Type B pancreatic cell (in vitro differentiated cells): ENCODE results near the gene ARMS2. TPM values are rescaled to one million over a fixed set of nuclear protein-coding genes. Genes with fewer than 3 reads are reported as not detected.

ENCODE experiments used
- DNase-seq: peaks from one replicate; pipeline ENCODE4 v3.0.0; 2021; ENCODE audit warnings: mixed read lengths; ENCODE audit not compliant: unreplicated experiment; ENCODE audit errors: extremely low spot score
- H3K27ac Mint-ChIP-seq: 2 replicates; pipeline ENCODE4 v1.8.0; 2021; ENCODE audit warnings: mild to moderate bottlenecking, mixed read lengths
- H3K27me3 Mint-ChIP-seq: 2 replicates; pipeline ENCODE4 v1.8.0; 2021; ENCODE audit warnings: mixed read lengths
- H3K36me3 Mint-ChIP-seq: 2 replicates; pipeline ENCODE4 v1.8.0; 2021; ENCODE audit warnings: mixed read lengths
- H3K4me1 Mint-ChIP-seq: one replicate; pipeline ENCODE4 v1.8.0; 2021; ENCODE audit warnings: mixed read lengths; ENCODE audit not compliant: unreplicated experiment
- H3K4me3 Mint-ChIP-seq: 2 replicates; pipeline ENCODE4 v1.8.0; 2021; ENCODE audit warnings: mild to moderate bottlenecking, mixed read lengths
- H3K9me3 Mint-ChIP-seq: 2 replicates; pipeline ENCODE4 v1.8.0; 2021; ENCODE audit warnings: mixed read lengths
- total RNA-seq: library from RNA; stranded (reverse); gene quantifications from 2 replicates; pipeline ENCODE4 v1.2.1, GENCODE V29; 2021; ENCODE audit warnings: low replicate concordance
- TF ChIP-seq, protein P1 (sequence below): fragments of 200-600 bp; sonication (generic); conservative IDR thresholded peaks from 2 replicates; pipeline ENCODE4 v1.5.0; 2021; ENCODE audit warnings: antibody characterized with exemption, mild to moderate bottlenecking

Gene ARMS2
- total RNA-seq, 1 donor from 2014 or later, result not detected

DNA sequence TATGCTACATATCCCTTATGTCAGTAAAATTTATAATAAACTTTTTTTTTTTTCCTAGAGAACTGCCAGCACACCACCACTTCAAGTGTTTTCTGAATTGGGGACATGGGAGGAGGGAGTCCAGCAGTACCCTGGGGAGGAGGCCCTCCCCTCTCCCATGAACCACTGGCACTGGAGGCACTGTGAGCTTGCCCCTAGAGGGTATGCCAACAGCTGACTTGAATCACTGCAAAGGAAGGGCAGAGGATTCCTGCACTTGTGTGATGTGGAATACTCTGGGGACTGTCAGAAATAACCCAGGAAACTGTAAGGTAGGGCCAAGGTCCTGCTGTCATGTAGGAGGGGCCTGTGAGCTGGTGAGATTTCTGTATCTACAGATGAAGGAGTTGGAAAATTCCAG lies 8.5 kb upstream of the ARMS2 start:
- Mint-ChIP-seq H3K27ac (no peak overlapping the region), H3K27me3 (peaks cover 3% of the 10 kb centered on the region), H3K4me3 (no peak overlapping the region), H3K4me1 (peaks cover 4% of the 10 kb centered on the region), H3K9me3 (peaks cover 6% of the 10 kb centered on the region), H3K36me3 (no peaks in the 10 kb centered on the region)
- DNase-seq, result no peak
- TF ChIP-seq, protein P1, sequence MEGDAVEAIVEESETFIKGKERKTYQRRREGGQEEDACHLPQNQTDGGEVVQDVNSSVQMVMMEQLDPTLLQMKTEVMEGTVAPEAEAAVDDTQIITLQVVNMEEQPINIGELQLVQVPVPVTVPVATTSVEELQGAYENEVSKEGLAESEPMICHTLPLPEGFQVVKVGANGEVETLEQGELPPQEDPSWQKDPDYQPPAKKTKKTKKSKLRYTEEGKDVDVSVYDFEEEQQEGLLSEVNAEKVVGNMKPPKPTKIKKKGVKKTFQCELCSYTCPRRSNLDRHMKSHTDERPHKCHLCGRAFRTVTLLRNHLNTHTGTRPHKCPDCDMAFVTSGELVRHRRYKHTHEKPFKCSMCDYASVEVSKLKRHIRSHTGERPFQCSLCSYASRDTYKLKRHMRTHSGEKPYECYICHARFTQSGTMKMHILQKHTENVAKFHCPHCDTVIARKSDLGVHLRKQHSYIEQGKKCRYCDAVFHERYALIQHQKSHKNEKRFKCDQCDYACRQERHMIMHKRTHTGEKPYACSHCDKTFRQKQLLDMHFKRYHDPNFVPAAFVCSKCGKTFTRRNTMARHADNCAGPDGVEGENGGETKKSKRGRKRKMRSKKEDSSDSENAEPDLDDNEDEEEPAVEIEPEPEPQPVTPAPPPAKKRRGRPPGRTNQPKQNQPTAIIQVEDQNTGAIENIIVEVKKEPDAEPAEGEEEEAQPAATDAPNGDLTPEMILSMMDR, result no peak

DNA sequence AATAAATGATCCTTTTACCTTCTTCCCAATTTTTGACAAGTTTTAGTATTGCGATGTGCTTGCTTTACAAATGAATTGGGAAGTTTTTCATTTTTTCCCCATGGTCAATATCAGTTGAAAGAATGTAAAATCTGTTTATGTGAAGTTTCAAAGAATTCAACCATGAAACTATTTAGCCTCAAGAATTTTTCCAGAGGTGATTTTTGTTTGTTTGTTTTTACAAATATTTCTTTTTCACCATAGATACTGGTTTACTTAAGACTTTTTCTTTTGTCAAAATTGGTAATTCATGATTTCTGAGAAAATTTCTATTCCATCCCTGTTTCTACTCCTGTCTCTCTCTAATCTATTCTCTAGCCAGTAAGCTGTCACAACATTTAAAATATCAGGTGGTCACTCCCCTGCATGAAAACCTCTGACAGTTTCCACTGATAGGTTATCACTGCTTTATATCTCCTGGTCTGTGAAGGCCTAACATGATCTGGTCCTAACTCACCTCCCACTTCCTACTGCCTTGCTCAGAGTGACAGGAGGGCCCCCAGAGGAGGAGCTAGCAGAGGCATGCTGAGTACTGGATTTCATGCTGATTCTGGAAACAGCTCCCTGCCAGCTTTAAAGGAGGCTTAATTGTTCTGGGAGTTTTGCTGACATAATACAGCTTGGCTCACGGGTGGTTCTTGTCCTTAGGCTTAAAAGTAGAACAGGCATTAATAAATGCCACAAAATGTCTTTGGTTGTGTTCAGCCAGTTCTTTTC lies 7.6 kb upstream of the ARMS2 start:
- Mint-ChIP-seq H3K9me3 (peaks cover 6% of the 10 kb centered on the region), H3K27me3 (peaks cover 3% of the 10 kb centered on the region), H3K4me3 (no peak overlapping the region), H3K4me1 (peaks cover 2% of the 10 kb centered on the region), H3K27ac (no peak overlapping the region), H3K36me3 (no peaks in the 10 kb centered on the region)
- DNase-seq, result no peak
- TF ChIP-seq, protein P1, result no peak

DNA sequence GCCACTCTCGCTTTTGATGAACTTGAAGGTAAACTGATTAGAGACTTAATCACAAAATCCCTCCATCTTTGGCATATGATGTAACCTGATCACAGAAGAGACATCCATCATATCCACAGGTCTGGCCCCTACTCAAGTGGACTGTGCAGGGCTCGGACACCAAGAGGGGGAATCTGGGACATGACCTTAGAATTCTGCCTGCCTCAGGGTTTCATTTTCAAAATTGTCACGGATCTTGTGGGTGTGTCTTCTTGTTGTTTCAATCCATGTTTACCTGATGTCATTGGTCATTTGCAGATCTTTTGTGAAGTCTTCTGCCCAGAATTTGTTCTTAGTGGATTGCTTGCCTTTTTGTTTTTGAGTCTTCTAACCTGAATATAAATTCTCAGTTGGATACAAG lies 5.9 kb upstream of the ARMS2 start:
- Mint-ChIP-seq H3K9me3 (peaks cover 6% of the 10 kb centered on the region), H3K4me3 (no peak overlapping the region), H3K27me3 (peaks cover 3% of the 10 kb centered on the region), H3K27ac (no peak overlapping the region), H3K4me1 (no peaks in the 10 kb centered on the region), H3K36me3 (no peaks in the 10 kb centered on the region)
- DNase-seq, result no peak
- TF ChIP-seq, protein P1, result no peak

DNA sequence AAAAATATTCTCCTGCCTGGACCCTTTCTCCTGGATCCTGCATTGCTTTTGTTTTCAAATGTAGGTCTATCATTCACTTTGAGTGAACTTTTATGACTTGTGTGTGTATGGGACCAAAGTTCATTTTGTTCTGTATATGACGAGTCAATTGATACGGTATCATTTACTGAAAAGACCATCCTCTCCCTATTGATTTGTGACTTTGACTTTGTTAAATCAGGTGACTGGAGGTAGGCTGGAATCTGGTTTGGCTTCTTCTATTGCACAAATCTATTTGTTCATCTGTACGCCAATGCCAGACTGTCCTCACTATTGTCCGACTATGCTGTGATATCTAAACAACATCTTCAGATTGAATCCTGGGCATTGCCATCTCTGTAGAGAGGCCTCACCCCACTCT lies 5.3 kb upstream of the ARMS2 start:
- peaks cover 6% of the 10 kb centered on the region for H3K9me3 Mint-ChIP-seq

DNA sequence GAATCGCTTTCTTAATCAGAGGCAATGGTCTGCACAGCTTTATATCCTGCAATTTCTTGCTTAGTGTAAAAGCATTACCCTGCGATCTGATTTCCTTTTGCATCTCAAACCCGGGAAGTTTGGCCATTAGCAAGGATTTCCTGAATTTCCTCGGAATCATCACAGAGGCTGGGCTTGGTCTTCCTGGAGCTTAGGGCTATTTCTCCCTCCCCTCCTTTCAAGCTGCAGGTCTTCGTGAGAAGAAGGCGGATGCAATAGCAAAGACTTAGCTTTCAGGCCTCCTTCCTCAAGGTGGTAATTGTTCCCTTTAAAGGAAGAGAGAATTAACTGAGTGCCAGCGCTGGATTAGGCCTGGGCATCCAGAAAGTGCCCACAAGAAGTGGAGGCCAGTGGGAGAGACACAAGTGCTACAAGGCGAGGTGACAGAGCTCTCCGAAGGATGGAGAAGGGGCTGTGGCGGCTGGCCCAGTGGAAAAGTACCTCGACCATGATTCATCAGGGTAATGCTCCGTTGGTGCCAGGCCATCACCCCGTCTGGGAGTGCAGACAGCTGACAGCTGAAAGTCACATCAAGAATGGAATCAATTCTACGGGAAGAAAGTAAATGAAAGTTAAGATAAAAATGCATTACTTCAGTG lies 4.0 kb upstream of the ARMS2 start:
- Mint-ChIP-seq H3K27ac (no peak overlapping the region), H3K27me3 (peaks cover 5% of the 10 kb centered on the region), H3K4me1 (no peaks in the 10 kb centered on the region), H3K4me3 (no peak overlapping the region), H3K36me3 (no peaks in the 10 kb centered on the region), H3K9me3 (peaks cover 6% of the 10 kb centered on the region)
- no peak for DNase-seq
- TF ChIP-seq, protein P1, result no peak

More for the DNA sequence above, 5.3 kb upstream of the ARMS2 start:
- no peak for DNase-seq
- Mint-ChIP-seq H3K36me3 (no peaks in the 10 kb centered on the region), H3K4me3 (no peak overlapping the region), H3K4me1 (no peaks in the 10 kb centered on the region), H3K27me3 (peaks cover 3% of the 10 kb centered on the region), H3K27ac (no peak overlapping the region)
- TF ChIP-seq, protein P1, result no peak
